ENCODE results near the gene PPP3CA. TPM values are rescaled to one million over a fixed set of nuclear protein-coding genes. Genes with fewer than 3 reads are reported as not detected.

Gene PPP3CA
- total and polyA plus RNA-seq, 2 of the 13 experiments (the other 11 are each of a cell fraction or from before 2014, with no cell fraction given): 4.8 to 13.2 TPM

- TF ChIP-seq ZNF292 (CRISPR knock-in tag; IDR thresholded peaks at IDR 0.05; ENCODE audit: borderline replicate concordance, low read depth) (peak; percentile 67), TEAD3 (CRISPR knock-in tag; optimal IDR thresholded peaks at IDR 0.05; ENCODE audit: borderline replicate concordance) (peak; percentile 32), KDM2A (CRISPR knock-in tag; IDR thresholded peaks at IDR 0.05; ENCODE audit: borderline replicate concordance, low read depth) (0 out of 2 replicates have a peak, but pooled peaks have one; percentile 23), CHD2 (IDR thresholded peaks at IDR 0.05; ENCODE audit: low read depth, low read length) (peak; percentile 79), HOMEZ (CRISPR knock-in tag; IDR thresholded peaks at IDR 0.05; ENCODE audit: low read depth) (no peak), ZNF580 (CRISPR knock-in tag; IDR thresholded peaks at IDR 0.05; ENCODE audit: borderline replicate concordance, low read depth) (no peak), KMT2B (CRISPR knock-in tag; IDR thresholded peaks at IDR 0.05) (peak; percentile 38; the same call in 1 of the 2 replicates), SALL1 (CRISPR knock-in tag; IDR thresholded peaks at IDR 0.05) (peak; percentile 19; the same call in 1 of the 2 replicates), ZNF678 (CRISPR knock-in tag; IDR thresholded peaks at IDR 0.05) (no peak), BORCS8-MEF2B (CRISPR knock-in tag; IDR thresholded peaks at IDR 0.05) (peak; percentile 49; the same call in 1 of the 2 replicates), PATZ1 (CRISPR knock-in tag; IDR thresholded peaks at IDR 0.05) (peak; percentile 36; the same call in 1 of the 2 replicates), ZNF891 (CRISPR knock-in tag; IDR thresholded peaks at IDR 0.05) (0 out of 2 replicates have a peak, but pooled peaks have one; percentile 27)
Measured at GRCh38 chr4:101345596-101346350, 1.6 kb downstream of the PPP3CA start (continued).
